Ramos (cell line): Measurements from ENCODE around the gene MAD1L1.

ENCODE experiments used
- in situ Hi-C: fragments of 300-500 bp; cut with MboI; formaldehyde crosslinking; loops from one replicate; pipeline ENCODE4 v1.14.3; 2022; ENCODE audit warnings: low sequenced_read_pairs; ENCODE audit not compliant: unreplicated experiment

The MAD1L1 gene

DNA sequence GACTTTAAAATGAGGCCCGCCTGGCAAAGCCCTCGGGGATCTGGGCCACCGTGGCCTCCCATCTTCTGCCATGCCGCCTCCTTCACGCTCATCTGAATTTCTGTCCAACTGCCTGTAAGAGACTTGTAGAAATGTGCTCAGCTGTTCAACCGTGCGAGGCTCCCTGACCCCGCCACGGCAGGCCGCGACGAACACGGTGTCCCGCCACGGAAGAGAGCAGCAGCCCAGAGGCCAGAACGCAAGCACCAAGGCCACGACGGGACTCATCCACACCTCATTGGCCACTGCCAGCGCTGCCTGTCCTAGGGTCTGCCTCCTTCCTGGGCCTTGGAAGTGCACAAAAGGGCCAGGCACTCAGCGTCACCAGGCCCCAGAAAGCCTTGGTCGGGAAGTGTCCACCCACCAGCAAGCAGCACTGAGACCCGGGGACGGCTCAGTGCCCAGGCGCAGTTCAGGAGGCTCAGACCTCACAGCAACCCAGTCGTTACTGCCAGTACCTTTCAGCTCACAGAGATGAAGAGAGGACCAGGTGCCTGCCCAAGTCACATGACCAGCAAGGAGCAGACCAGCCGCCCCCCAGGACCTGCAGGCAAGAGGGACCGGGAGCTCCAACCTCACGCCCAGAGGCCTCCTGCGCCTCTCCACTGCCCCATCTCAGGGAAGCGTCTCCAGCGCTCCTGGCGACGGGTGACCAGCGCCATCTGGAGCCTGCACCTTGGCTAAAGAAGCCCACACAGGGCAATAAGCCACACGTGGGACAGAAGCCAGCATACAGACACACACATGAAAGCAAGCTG is 85.9 kb downstream of the MAD1L1 start:
- in situ Hi-C loops = no loop called here

DNA sequence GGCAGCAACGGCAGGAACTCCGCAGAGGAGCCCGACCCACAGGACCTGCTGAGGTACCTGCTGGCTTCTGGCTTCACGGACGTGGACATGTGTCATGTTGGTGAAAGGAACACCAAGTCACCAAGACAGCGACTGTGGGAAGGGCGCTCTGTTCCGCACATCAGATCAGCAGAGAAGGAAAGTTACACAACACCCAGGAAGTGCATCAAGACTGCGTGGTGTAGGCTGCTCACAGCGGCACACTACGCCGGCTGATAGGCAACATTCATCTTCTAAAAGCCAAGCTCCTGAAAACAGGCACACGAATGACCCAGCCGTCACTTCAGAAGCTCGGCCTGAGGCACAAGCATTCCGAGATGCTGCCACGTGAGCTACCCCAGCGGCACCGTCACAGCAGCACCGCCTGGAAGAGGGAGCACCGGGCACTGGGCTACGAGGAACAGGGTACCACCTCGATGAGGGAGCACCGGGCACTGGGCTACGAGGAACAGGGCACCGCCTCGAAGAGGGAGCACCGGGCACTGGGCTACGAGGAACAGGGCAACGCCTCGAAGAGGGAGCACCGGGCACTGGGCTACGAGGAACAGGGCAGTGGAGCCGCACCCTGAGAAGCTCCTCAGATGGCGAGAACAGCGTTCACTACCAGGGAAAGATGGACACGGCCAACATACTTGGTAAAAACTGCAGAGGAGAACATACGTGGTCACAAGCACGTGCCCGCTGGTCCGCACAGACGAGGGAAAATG is 86.7 kb downstream of the MAD1L1 start:
- in situ Hi-C loops = no loop called here

DNA sequence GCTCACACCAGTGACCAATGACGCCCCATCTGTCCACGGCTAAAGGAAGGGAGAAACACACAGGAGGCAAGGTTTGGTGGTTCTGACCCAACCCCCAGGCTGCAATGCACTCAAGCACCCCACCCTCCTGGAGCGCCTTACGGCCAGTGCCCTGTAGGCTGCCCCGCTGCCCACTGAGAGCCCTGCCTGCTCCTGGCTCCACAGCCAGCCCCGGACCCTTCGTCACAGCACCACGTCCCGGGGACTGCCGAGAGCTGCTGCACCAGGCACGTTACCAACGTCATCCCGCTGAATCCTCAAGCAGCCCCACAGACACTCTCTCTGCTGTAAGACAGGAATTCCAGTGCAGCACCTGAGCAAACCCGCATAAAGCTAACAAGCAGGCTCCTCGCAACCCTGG is 87.8 kb downstream of the MAD1L1 start:
- in situ Hi-C loops = no loop called here

DNA sequence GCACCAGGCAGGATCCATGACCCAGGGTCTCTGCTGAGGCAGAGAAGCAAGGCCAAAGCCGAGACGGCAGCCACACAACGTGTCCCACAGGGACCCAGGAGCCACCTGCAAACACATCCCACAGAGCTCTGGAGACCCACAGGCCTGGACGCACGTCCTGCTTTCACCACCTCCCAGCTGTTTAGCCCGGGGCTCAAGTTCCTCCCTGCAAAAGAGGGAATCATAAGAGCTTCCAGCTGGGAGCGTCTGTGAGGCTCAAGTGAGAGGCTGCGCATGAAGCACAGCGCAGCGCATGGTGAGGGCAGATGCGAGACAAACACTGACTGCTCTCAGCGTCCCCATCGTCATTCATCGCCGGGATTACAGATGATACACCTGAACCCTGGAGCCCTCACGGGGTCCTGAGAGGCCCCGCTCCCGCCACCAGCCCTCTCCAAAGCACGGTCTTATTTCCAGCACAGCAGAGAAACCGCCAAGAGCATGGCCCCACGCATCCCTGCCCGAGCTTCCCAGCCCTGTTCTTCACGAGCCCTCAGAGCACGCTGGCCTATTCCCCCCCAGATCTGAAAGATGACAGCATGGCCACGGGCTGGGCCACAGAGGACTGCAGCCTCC is 88.7 kb downstream of the MAD1L1 start:
- in situ Hi-C loops = no loop called here

DNA sequence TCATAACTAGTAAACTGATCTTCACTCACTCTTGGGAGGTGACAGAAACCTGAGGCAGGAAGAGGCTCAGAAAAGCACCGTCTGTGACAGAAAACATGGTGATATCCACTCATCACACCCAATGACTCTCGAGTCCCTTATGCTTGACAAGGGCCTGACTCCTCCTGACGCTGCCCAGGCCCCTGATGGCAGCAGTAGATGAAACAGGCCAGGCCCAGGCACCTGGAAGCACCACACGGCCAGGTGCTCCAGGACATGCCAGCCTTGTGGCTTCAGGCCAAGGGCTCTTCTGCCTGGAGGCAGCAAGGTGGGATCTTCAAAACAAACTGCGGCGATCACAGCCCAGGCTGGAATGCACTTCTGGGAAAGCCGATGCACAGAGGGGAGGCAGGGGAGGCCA is 89.3 kb downstream of the MAD1L1 start:
- in situ Hi-C loops = no loop called here

DNA sequence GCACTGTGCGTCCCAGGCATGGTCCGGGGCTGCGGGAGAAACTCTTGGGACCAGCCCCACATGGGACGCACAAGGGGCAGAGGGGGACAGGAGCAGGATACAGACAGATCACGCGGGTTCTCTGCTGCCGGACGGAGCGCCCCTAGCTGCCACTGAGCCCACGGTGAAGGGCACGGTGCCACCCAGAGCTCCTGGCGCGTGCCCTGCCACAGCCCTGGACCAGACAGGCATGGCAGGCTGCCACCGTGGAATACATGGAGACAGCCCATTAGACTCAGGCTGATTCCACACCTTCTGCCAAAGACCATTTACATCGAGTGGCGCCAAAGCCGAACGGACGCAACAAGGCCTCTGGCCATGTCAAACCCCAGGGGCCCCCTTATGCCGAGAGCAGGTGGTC is 90.4 kb downstream of the MAD1L1 start:
- in situ Hi-C loops = no loop called here

DNA sequence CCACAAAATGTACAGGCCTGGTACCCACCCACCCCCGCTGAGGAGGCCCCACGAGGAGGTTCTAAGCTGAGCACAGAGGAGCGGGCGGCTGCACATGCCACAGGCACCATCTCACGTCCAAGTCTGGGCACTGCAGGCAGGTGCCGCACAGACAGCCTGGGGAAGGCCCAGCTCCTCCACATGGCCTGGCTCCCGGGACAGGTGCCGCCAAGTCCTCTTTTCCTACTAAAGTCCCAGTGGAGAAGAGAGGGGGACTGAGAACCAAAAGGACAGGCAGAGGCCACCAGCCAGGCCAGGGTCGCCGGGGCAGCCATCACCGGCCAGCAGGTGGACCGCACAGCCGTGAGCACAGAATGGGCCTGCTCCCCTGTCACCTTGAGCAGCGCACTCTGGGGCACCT is 91.1 kb downstream of the MAD1L1 start:
- in situ Hi-C loops = no loop called here

DNA sequence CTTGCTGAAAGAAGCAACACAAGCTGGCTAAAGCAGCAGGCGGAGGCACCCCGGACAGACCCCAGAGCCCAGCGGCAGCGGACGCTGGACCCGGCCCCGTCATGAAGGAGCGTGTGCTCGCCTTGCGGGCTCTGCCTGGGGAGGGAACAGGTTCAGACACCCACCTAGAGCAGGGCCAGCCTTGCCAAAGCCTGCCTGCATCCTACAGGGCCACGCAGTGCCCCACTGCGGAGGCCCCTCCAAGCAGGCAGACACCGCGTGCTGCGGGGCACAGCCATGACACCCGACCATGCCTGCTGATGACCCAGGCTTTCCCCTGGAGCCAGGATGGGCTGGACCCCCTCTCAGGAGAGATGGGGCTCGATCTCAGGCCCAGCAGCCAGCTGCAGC is 91.7 kb downstream of the MAD1L1 start:
- in situ Hi-C loops = no loop called here

DNA sequence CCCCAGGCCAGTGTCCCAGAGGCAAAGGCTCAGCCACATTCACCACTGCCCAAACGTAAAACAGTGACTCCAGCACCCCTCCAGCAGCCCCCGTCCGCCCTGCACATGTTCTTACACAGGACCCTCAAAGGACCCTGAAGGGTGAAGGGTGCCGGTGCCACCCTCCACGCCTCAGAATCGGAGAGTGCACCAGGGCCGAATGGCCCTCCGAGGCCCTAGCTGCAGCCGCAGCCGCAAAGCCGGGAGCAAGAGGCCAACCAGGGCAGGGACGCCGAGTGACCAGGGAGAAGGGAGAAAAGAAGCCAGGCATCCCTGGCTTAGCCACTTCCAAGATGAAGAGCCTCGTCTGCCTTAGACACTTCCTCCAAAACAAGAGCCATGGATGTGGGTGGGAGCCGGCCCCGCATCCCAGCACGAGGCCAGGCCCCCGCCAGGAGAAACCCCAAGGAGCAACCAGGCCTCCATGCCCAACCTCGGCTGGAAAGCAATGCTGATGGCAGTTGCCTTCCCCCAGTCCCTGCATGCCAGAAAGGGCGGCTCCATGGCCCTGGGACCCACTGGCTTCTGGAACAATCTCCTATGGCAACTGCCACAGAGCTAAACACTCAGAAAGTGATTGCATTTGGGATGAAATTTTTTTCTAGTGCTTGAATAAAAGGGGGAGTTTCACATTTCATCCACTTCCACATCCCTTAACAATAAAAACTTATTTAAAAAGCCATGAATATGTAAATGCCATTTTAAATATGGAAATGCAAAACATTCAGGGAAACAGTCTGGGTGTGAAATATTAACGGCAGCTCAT is 92.3 kb downstream of the MAD1L1 start:
- in situ Hi-C loops = no loop called here

DNA sequence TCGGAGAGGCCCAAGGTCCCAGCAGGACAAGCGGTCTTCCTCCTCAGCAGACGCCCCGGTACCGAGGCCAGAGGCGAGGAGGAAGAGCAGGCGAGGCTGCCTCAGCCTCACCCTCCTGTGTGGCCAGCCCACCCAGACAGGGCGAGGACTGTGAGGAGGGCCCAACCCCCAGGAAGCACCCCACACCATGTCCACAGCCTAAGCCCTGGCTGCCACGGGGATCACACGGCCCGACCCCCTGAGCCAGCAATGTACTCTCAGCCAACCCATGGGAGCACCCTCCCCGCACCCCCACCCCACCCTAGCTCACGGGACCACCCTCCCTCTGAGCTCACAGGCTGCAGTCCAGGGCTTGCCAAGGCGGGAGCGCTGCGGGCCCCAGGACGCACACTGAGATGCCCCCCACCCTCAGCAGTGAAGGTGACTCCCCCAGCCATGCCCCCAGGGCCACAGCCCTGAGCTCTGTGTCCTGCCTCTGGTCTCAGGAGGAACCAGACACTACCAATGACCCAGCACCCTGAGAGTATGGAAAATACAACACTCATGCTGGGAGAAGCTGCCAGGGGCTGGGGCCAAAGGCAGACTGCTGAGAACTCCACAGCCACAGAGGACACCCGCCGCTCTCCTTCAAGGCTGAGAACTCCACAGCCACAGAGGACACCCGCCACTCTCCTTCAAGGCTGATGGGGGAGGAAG is 93.6 kb downstream of the MAD1L1 start:
- in situ Hi-C loops = no loop called here

DNA sequence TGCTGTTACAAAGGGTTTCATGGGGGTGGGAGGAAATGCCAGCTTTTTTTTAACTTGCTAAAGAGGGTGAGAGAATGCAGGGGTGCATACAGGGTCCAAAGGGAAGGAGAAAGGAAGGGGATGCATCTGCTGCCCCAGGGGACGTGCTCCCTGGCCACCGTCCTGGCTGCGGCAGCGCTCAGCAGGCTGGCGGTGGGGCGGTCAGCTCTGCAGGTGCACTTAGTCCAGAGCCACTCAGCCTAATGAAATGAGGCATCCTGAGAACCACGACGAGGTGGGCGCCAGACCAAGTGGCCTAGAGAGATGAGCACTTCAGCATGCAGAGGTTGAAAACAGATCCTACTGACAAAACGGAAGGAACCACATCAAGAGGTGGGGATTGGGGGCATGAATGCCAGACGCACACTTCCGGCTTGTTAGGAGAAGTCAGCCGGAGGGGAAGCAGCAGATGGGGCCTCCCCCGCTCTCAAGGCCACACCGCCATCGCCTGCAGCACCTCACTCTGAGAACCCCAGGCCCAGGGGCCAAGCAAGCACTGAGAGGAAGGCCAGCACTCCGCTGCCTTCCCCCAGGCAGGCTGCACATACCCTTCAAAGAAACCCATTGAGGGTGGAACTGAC is 94.5 kb downstream of the MAD1L1 start:
- in situ Hi-C loops = no loop called here

DNA sequence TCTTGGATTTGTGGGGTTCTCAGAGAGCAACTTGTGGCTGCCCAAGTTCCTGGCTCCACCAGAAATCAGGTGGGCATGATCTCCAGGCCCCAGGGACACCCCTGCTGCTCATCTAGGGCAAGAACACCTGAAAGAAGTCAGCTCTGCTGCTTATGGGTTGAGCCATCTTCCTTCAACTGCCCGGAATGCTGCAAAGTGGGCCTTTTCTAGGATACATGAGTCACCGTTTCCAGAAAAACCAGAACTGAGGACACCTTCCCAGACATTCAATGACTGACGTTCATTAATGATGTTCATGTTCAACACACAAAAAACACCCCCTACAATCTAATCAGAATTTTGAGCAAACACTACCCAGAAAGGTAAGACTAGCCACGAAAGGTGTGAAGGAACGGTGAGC is 98.0 kb downstream of the MAD1L1 start:
- in situ Hi-C loops = no loop called here

DNA sequence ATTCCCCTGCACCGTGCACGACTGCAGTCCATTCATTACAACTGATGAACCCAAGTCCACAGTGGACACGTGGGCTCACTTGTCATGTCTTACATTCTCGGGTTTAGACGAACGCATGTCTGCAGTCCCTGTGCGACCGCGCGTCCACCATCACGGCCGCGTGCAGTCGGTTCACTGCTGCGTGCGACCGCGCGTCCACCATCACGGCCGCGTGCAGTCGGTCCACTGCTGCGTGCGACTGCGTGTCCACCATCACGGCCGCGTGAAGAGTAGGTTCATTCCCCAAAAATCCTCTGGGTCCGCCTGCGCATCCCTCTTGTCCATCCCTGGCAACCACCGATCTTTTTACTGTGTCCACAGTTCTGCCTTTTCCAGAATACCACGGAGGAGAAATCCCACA is 100.5 kb downstream of the MAD1L1 start:
- in situ Hi-C loops = no loop called here

DNA sequence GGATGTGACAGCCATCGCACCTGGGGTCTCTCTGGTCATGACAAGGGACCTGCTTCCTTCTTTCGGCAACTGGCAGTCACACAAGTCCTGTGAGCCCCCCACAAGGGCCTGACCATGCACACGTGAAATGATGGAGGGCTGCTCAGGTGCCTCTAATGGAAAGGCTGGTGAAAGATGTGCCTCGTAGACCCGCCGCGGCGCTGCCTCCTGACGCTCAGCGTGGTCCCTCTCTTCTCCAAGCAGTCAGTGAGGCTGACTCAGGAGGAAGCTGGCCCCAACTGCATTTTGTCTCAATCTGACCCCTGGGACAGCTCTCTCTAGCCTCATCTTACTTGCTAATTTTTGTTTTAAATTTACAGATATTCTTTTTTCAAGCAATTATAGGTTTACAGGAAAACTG is 100.9 kb downstream of the MAD1L1 start:
- in situ Hi-C loops = no loop called here

DNA sequence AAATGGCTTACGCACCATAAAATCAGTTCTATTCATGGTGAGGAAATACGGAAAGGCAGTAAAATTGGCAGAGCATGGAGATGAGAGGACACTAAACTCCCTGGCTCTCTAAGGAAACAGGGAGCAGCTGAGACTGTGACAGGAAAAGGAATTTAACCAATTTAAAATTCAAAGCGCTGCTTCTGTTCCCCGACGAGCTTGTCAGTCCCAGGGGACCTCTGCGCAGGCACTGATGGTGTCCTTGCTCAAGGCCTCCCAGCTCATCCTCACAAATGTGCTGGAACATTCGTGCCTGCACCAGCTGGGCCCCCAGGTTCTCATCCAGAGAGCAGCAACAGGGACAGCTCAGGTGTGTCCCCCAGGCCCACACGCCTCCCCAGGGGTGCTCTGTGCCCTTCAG is 101.4 kb downstream of the MAD1L1 start:
- in situ Hi-C loops = no loop called here

DNA sequence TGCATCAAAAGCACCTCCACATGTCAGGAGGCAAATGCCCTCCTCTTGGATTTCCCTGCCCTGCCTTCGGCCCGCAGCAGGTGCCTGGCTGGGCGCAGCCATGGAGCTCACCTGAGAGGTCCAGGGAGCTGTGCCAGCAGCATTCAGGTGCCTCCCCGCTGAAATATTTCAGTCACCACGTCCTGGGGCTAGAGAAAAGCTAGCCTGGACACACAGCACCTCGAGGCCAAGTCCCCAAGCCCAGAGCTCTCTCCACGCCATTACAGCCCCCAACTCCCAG is 102.7 kb downstream of the MAD1L1 start:
- in situ Hi-C loops = no loop called here

DNA sequence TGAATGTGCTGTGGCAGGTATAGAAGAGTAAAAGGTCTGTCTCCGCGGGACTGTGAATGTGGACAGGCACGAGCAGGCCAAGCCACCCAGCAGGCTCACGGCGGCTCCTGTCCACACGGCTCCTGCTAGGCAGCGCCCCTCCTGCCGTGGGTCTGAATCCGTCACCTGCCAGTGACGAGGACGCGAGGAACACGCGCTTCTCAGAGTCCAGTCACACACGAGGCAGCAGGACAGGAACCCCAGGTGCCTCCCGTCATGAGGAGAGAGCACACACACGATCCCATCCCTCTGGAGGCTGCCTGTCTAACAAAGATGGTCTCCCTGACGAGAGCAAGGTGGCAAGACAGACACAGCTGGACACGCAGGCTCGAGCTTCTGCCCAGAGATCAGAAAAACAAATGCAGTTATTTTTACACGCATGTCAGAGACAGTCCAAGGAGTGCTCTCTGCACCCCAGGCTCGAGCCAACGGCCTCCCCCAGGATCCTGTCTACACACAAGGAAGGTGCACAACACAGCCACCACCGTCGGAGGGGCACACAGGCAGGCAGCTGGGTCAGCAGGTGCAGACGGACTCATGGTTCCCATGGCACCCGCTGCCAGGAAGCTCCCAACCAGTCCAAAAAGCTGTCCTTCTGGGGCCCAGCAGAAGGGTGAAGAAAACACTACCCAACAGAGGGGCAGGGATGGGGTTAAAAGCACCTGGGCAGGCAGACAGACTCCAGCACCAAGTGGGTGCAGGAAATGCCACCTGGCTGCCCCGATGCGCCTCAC is 103.2 kb downstream of the MAD1L1 start:
- in situ Hi-C loops = no loop called here

DNA sequence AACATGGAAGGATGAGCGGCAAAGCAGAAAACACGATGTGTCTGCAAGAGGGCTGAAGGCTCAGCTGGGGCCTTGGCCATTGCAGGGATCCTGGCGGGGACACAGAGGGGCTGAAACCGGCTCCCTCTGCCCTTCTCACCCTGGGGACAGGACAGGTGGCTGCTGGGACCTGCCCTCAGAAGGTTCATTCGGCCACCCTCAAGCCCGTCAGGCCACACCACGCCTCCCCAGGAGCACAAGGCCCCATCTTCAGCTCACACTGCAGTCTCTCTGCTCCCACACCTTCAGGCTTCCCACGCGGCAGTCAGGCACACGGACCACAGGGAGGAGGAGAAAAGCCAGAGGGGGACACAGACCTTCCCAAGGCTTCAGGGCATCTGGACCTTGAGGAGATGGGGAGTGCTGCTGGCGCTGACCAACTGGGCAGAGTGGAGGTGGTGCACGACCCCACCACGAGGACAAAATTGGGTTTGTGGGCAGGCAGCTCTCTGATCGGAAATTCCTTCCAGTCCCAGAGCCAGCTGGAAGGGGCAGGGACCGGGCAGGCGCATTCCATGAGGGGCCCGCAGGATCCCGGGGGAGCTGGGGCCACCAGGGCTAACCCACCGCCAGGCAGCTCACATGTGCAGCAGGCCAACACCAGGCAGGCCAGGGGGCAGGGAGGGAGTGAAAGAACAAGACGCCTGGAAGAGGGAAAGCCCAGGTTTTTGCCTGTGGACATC is 104.0 kb downstream of the MAD1L1 start:
- in situ Hi-C loops = no loop called here

DNA sequence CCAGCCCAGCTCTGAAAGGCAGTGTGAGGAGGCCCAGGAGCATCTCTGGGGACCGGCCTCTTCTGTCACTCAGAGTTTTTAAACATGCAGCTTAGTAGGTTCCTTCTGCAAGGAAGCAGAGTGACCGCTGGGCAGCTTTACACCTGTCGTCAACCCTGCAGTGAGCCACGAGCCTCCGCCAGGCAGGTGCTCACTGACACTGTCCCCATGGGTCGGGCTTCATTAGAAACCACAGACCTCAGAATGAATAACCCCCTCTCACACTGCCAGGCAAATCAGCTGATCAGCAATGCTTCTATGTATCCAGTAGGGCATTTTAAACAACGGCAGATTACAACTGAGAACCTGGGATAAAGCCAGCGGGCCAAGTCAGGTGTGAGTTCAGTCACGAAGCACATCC is 106.1 kb downstream of the MAD1L1 start:
- in situ Hi-C loops = no loop called here
